Measurements from ENCODE around the gene MAN1A2. TPM values are rescaled to one million over a fixed set of nuclear protein-coding genes. Genes with fewer than 3 reads are reported as not detected.
"Not testable (repeated sequence)": the region's sequence is repeated elsewhere in the genome, so short reads cannot be mapped to it uniquely, and the experiment has no call there.

Gene MAN1A2
- total and polyA plus RNA-seq, 8 donors: 3.5 to 83.2 (median 17.0) TPM

DNA sequence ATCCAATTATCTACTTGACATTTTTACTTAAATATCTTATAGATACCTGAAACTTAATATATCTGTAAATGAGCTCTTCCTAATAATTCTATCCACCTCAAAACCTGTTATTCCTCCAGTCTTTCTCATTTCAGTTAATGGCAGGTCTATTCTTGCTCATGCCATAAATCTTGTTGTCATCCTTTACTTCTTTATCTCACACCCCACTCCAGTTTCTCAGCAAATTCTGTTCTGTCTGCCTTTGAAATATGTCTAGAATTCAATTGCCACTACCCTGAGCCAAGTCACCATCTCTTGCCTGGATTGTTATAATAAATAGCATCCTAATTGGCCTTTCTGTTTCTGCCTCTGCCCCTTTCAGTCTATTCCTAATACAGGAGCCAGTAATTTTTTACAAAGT, 105.8 kb downstream of the MAN1A2 start:
- intact Hi-C loops (cut with DNase I; ENCODE audit: low total_unique reads): no loop called here
- H3K27me3 ChIP-seq: no peaks in the 10 kb centered on the region
- no peak for TF ChIP-seq POLR2AphosphoS5 (IDR thresholded peaks at IDR 0.05)
- TF ChIP-seq EP300 (IDR thresholded peaks at IDR 0.05): no peak
- TF ChIP-seq POLR2A (IDR thresholded peaks at IDR 0.05): no peak
- TF ChIP-seq, protein P1, sequence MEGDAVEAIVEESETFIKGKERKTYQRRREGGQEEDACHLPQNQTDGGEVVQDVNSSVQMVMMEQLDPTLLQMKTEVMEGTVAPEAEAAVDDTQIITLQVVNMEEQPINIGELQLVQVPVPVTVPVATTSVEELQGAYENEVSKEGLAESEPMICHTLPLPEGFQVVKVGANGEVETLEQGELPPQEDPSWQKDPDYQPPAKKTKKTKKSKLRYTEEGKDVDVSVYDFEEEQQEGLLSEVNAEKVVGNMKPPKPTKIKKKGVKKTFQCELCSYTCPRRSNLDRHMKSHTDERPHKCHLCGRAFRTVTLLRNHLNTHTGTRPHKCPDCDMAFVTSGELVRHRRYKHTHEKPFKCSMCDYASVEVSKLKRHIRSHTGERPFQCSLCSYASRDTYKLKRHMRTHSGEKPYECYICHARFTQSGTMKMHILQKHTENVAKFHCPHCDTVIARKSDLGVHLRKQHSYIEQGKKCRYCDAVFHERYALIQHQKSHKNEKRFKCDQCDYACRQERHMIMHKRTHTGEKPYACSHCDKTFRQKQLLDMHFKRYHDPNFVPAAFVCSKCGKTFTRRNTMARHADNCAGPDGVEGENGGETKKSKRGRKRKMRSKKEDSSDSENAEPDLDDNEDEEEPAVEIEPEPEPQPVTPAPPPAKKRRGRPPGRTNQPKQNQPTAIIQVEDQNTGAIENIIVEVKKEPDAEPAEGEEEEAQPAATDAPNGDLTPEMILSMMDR (IDR thresholded peaks at IDR 0.05): no peak
- H3K4me3 ChIP-seq: no peak overlapping the region
- H3K9me3 ChIP-seq: peaks cover 0 to 4% (median 0%) of the 10 kb centered on the region in 4 donors
- H3K27ac ChIP-seq: no peak overlapping the region
- no peak for DNase-seq
- H3K36me3 ChIP-seq: peaks cover 0 to 31% (median 24%) of the 10 kb centered on the region in 4 donors
- no peaks in the 10 kb centered on the region for H3K4me1 ChIP-seq

DNA sequence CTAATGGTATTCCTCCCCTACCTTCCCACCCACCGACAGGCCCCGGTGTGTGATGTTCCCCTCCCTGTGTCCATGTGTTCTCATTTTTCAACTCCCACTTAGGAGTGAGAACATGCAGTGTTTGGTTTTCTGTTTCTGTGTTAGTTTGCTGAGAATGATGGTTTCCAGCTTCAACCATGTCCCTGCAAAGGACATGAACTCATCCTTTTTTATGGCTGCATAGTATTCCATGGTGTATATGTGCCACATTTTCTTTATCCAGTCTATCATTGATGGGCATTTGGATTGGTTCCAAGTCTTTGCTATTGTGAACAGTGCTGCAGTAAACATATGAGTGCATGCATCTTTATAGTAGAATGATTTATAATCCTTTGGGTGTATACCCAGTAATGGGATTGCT, 108.2 kb downstream of the MAN1A2 start:
- H3K36me3 ChIP-seq: peaks cover 0 to 39% (median 12%) of the 10 kb centered on the region in 4 donors
- intact Hi-C loops (cut with DNase I; ENCODE audit: low total_unique reads); H3K4me1 ChIP-seq; H3K9me3 ChIP-seq; H3K4me3 ChIP-seq; DNase-seq; H3K27me3 ChIP-seq; H3K27ac ChIP-seq: not testable (repeated sequence)
- 95 to 100% (median 100%) methylated on average over 2 of the region's 2 CpGs for WGBS, 5 donors

DNA sequence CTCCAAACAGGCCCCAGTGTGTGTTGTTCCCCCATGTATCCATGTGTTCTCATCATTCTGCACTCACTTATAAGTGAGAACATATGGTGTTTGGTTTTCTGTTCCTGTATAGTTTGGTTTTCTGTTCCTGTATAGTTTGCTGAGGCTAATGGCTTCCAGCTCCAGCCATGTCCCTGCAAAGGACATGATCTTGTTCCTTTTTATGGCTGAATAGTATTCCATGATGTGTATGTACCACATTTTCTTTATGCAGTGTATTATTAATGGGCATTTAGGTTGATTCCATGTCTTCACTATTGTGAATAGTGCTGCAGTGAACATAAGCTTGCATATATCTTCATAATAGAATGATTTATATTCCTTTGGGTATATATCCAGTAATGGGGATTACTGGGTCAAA, 111.8 kb downstream of the MAN1A2 start:
- no peak for DNase-seq
- Histone ChIP-seq H3K4me3 (no peak overlapping the region), H3K4me1 (no peaks in the 10 kb centered on the region), H3K36me3 (peaks cover 0 to 55% (median 19%) of the 10 kb centered on the region in 4 donors), H3K27me3 (no peaks in the 10 kb centered on the region), H3K9me3 (peaks cover 0 to 4% (median 0%) of the 10 kb centered on the region in 4 donors), H3K27ac (no peak overlapping the region)
- intact Hi-C loops (cut with DNase I; ENCODE audit: low total_unique reads): no loop called here
- TF ChIP-seq EP300 (IDR thresholded peaks at IDR 0.05) (no peak), POLR2AphosphoS5 (IDR thresholded peaks at IDR 0.05) (no peak), POLR2A (IDR thresholded peaks at IDR 0.05) (no peak)
- TF ChIP-seq, protein P1 (IDR thresholded peaks at IDR 0.05): no peak

DNA sequence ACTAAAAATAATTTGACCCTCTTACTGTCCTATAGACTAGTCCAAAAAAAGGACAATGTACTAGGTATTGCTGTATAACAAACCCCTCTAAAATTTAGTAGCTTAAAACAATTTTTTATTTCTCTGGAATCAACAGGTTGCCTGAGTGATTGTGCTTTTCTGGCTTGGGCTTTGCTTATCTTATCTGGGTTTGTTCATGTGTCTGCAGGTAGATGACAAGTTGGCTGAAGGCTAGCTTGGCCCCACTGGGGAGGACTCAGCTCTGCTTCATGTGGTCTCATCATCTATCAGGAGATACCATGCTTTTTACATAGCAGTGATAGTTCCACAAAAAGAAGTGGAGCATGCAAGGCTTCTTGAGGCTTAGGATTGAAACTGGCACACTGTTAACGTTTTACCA, 114.2 kb downstream of the MAN1A2 start:
- intact Hi-C loops (cut with DNase I; ENCODE audit: low total_unique reads): no loop called here
- 89 to 96% (median 90%) methylated on average over 1 of the region's 1 CpG for WGBS, 5 donors
- no peak for DNase-seq
- H3K9me3 ChIP-seq: peaks cover 0 to under 1% (median 0%) of the 10 kb centered on the region in 4 donors
- H3K4me1 ChIP-seq: no peaks in the 10 kb centered on the region
- H3K27me3 ChIP-seq: no peaks in the 10 kb centered on the region
- H3K4me3 ChIP-seq: no peak overlapping the region
- TF ChIP-seq, protein P1 (IDR thresholded peaks at IDR 0.05): no peak
- TF ChIP-seq POLR2AphosphoS5 (IDR thresholded peaks at IDR 0.05): no peak
- TF ChIP-seq POLR2A (IDR thresholded peaks at IDR 0.05): no peak
- no peak for TF ChIP-seq EP300 (IDR thresholded peaks at IDR 0.05)
- H3K36me3 ChIP-seq: peaks cover 0 to 39% (median 18%) of the 10 kb centered on the region in 4 donors
- H3K27ac ChIP-seq: no peak overlapping the region

DNA sequence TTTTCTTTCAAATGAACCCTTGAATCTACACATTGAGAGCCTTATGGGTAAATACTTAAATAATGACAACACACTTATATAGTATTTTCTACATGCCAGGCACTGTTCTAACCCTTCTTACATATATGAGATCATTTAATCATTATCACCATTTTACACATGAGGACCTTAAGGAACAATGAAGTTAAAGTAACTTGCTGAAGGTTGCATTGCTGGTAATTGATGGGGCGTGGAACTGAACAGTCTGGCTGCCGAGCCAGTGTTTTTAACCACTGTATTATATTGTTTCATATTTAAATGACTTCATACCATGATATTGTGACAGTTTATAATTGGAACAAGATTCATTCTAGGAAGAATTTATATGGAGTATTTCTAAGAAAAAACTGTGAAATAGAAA, 126.7 kb downstream of the MAN1A2 start:
- no peak overlapping the region for H3K4me3 ChIP-seq
- WGBS, 5 donors: 85 to 94% (median 88%) methylated on average over 2 of the region's 2 CpGs
- DNase-seq: no peak
- TF ChIP-seq EP300 (IDR thresholded peaks at IDR 0.05): no peak
- TF ChIP-seq POLR2A (IDR thresholded peaks at IDR 0.05): no peak
- TF ChIP-seq, protein P1 (IDR thresholded peaks at IDR 0.05): no peak
- TF ChIP-seq POLR2AphosphoS5 (IDR thresholded peaks at IDR 0.05): no peak
- no peaks in the 10 kb centered on the region for H3K9me3 ChIP-seq
- no peaks in the 10 kb centered on the region for H3K27me3 ChIP-seq
- no peaks in the 10 kb centered on the region for H3K4me1 ChIP-seq
- intact Hi-C loops (cut with DNase I; ENCODE audit: low total_unique reads): no loop called here
- H3K27ac ChIP-seq: no peak overlapping the region
- H3K36me3 ChIP-seq: peaks cover 0 to 23% (median 13%) of the 10 kb centered on the region in 4 donors
